ENCODE measurements around the gene TDRD1.

TDRD1 gene

GRCh38 chr10:114176511-114176910 is 2.6 kb upstream of the TDRD1 start (continued):
- no peak for TF ChIP-seq ESRRG (CRISPR knock-in tag; IDR thresholded peaks at IDR 0.05)
- TF ChIP-seq OSR1 (CRISPR knock-in tag; IDR thresholded peaks at IDR 0.05): no peak
- TF ChIP-seq ZFP3 (CRISPR knock-in tag; IDR thresholded peaks at IDR 0.05): no peak
- no peak for TF ChIP-seq ZNF565 (CRISPR knock-in tag; conservative IDR thresholded peaks at IDR 0.05; ENCODE audit: low read depth)

DNA sequence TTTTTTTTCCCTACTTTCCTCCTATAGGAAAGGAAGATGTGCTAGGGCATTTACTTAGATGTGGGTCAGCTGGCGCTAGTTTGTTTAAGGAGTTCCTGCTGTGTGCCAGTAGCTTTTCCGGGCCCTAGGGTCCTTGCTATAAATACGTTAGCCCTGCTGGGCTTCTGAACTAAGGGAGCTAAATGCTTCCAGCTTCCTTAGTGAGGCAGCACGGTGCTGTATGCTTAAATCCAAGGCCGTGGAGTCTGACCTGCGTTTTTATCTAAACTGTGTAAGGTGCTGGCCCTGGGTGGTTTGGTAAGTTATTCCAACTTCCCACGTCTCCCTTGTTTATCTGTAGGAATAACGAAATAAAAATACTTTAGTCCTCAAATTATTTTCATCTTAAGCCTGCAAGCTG is 594 bp downstream of the TDRD1 start:
- ATAC-seq: no peak
- TF ChIP-seq ESRRG (CRISPR knock-in tag; IDR thresholded peaks at IDR 0.05): no peak
- no peak for TF ChIP-seq GLIS3 (CRISPR knock-in tag; IDR thresholded peaks at IDR 0.05)

- TF ChIP-seq TOX (CRISPR knock-in tag; IDR thresholded peaks at IDR 0.05; ENCODE audit: borderline replicate concordance) (no peak), TCF4 (CRISPR knock-in tag; IDR thresholded peaks at IDR 0.05; ENCODE audit: borderline replicate concordance) (no peak), SNAI2 (CRISPR knock-in tag; IDR thresholded peaks at IDR 0.05) (no peak), ZNF8 (CRISPR knock-in tag; IDR thresholded peaks at IDR 0.05) (no peak), ZC3H10 (CRISPR knock-in tag; IDR thresholded peaks at IDR 0.05) (no peak), CREB5 (CRISPR knock-in tag; IDR thresholded peaks at IDR 0.05; ENCODE audit: low read depth) (no peak), POU6F1 (CRISPR knock-in tag; IDR thresholded peaks at IDR 0.05; ENCODE audit: borderline replicate concordance, low read depth) (no peak), ISL1 (CRISPR knock-in tag; IDR thresholded peaks at IDR 0.05) (no peak), CSRNP3 (CRISPR knock-in tag; IDR thresholded peaks at IDR 0.05) (no peak), OSR1 (CRISPR knock-in tag; IDR thresholded peaks at IDR 0.05) (no peak), ZNF70 (CRISPR knock-in tag; IDR thresholded peaks at IDR 0.05) (no peak), BACH2 (CRISPR knock-in tag; IDR thresholded peaks at IDR 0.05; ENCODE audit: borderline replicate concordance) (no peak), GLIS3 (CRISPR knock-in tag; IDR thresholded peaks at IDR 0.05) (no peak), ZNF565 (CRISPR knock-in tag; conservative IDR thresholded peaks at IDR 0.05; ENCODE audit: low read depth) (no peak), ARNTL (CRISPR knock-in tag; IDR thresholded peaks at IDR 0.05; ENCODE audit: borderline replicate concordance, low read depth) (no peak), ZFP30 (CRISPR knock-in tag; IDR thresholded peaks at IDR 0.05) (no peak), CSDC2 (CRISPR knock-in tag; IDR thresholded peaks at IDR 0.05) (no peak)
- TF ChIP-seq, protein P1, sequence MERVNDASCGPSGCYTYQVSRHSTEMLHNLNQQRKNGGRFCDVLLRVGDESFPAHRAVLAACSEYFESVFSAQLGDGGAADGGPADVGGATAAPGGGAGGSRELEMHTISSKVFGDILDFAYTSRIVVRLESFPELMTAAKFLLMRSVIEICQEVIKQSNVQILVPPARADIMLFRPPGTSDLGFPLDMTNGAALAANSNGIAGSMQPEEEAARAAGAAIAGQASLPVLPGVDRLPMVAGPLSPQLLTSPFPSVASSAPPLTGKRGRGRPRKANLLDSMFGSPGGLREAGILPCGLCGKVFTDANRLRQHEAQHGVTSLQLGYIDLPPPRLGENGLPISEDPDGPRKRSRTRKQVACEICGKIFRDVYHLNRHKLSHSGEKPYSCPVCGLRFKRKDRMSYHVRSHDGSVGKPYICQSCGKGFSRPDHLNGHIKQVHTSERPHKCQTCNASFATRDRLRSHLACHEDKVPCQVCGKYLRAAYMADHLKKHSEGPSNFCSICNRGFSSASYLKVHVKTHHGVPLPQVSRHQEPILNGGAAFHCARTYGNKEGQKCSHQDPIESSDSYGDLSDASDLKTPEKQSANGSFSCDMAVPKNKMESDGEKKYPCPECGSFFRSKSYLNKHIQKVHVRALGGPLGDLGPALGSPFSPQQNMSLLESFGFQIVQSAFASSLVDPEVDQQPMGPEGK (CRISPR knock-in tag; IDR thresholded peaks at IDR 0.05; ENCODE audit: borderline replicate concordance): no peak
Measured at GRCh38 chr10:114180937-114181336, 1.8 kb downstream of the TDRD1 start.

DNA sequence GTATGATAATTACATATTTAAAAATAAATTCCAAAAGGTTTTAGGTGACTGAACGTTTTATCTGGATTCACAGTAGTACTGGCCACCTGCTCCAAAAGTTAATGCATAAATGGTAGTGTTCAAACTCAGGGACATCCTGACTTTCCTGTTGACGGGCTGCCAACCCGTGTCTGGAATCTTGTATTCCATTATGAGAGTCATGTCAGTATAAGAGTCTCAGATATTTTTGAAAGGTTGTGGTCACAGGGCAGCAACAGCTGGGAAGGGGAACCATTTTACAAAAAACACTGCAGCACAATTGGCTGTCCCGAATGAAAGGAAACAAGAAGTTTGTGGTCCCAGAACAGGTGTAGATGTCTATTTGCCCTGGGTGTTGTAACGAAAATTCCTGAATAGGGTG is 2.8 kb downstream of the TDRD1 start:
- no peak for ATAC-seq
- TF ChIP-seq ZFP30 (CRISPR knock-in tag; IDR thresholded peaks at IDR 0.05) (no peak), CREB5 (CRISPR knock-in tag; IDR thresholded peaks at IDR 0.05; ENCODE audit: low read depth) (no peak), RARB (CRISPR knock-in tag; IDR thresholded peaks at IDR 0.05) (no peak), CSRNP3 (CRISPR knock-in tag; IDR thresholded peaks at IDR 0.05) (no peak), OSR1 (CRISPR knock-in tag; IDR thresholded peaks at IDR 0.05) (no peak), CSDC2 (CRISPR knock-in tag; IDR thresholded peaks at IDR 0.05) (no peak), PPARA (CRISPR knock-in tag; IDR thresholded peaks at IDR 0.05; ENCODE audit: borderline replicate concordance) (no peak), ZNF565 (CRISPR knock-in tag; conservative IDR thresholded peaks at IDR 0.05; ENCODE audit: low read depth) (no peak), ESRRG (CRISPR knock-in tag; IDR thresholded peaks at IDR 0.05) (no peak), ZNF70 (CRISPR knock-in tag; IDR thresholded peaks at IDR 0.05) (no peak)
- TF ChIP-seq, protein P1 (CRISPR knock-in tag; IDR thresholded peaks at IDR 0.05; ENCODE audit: borderline replicate concordance): no peak

More at GRCh38 chr10:114180937-114181336, 1.8 kb downstream of the TDRD1 start:
- no peak for ATAC-seq

All from SK-N-SH treated with all-trans-retinoic acid at 6 μM for 48 hours (cell line).